SK-N-SH treated with all-trans-retinoic acid at 6 μM for 48 hours (cell line): ENCODE results near the gene KDM4B.

Experiments
- ATAC-seq: fragments of 200-7000 bp; cut with Tn5 transposase; 3 replicates; pipeline ENCODE4 v1.9.1; 2020; ENCODE audit warnings: mild to moderate bottlenecking, moderate library complexity
- BACH2 ChIP-seq: fragments of 250-450 bp; sonication (Bioruptor Pico); IDR thresholded peaks from 2 replicates; pipeline ENCODE4 v1.9.0; 2021; ENCODE audit warnings: mild to moderate bottlenecking, borderline replicate concordance
- CREB5 ChIP-seq: fragments of 250-450 bp; sonication (Bioruptor Pico); IDR thresholded peaks from 2 replicates; pipeline ENCODE4 v1.5.1; 2020; ENCODE audit warnings: low read depth, mild to moderate bottlenecking, moderate library complexity
- CSDC2 ChIP-seq: fragments of 250-450 bp; sonication (Bioruptor Pico); IDR thresholded peaks from 2 replicates; pipeline ENCODE4 v1.5.0; 2020; ENCODE audit warnings: mild to moderate bottlenecking, moderate library complexity
- CSRNP3 ChIP-seq: fragments of 250-450 bp; sonication (Bioruptor Pico); IDR thresholded peaks from 2 replicates; pipeline ENCODE4 v1.5.1; 2021; ENCODE audit warnings: mild to moderate bottlenecking, moderate library complexity
- ESRRG ChIP-seq: fragments of 250-450 bp; sonication (Bioruptor Pico); IDR thresholded peaks from 2 replicates; pipeline ENCODE4 v1.6.1; 2021; ENCODE audit warnings: mild to moderate bottlenecking
- GLIS3 ChIP-seq: fragments of 250-450 bp; sonication (Bioruptor Pico); IDR thresholded peaks from 2 replicates; pipeline ENCODE4 v1.5.0; 2020; ENCODE audit warnings: mild to moderate bottlenecking, moderate library complexity
- ISL1 ChIP-seq: fragments of 250-450 bp; sonication (Bioruptor Pico); IDR thresholded peaks from 2 replicates; pipeline ENCODE4 v2.1.2; 2022; ENCODE audit warnings: mild to moderate bottlenecking, moderate library complexity
- OSR1 ChIP-seq: fragments of 250-450 bp; sonication (Bioruptor Pico); IDR thresholded peaks from 2 replicates; pipeline ENCODE4 v1.8.0; 2022; ENCODE audit warnings: moderate library complexity, mild to moderate bottlenecking, inconsistent platforms
- PATZ1 ChIP-seq: fragments of 250-450 bp; sonication (Bioruptor Pico); IDR thresholded peaks from 2 replicates; pipeline ENCODE4 v1.8.0; 2020; ENCODE audit warnings: mild to moderate bottlenecking, moderate library complexity, borderline replicate concordance
- POU6F1 ChIP-seq: fragments of 250-450 bp; sonication (Bioruptor Pico); IDR thresholded peaks from 2 replicates; pipeline ENCODE4 v1.8.0; 2021; ENCODE audit warnings: low read depth, mild to moderate bottlenecking, moderate library complexity, borderline replicate concordance
- PPARA ChIP-seq: fragments of 250-450 bp; sonication (Bioruptor Pico); IDR thresholded peaks from 2 replicates; pipeline ENCODE4 v1.5.0; 2020; ENCODE audit warnings: mild to moderate bottlenecking, borderline replicate concordance
- RARB ChIP-seq: fragments of 250-450 bp; sonication (Bioruptor Pico); IDR thresholded peaks from 2 replicates; pipeline ENCODE4 v1.8.0; 2021; ENCODE audit warnings: mild to moderate bottlenecking, moderate library complexity
- SNAI2 ChIP-seq: fragments of 250-450 bp; sonication (Bioruptor Pico); IDR thresholded peaks from 2 replicates; pipeline ENCODE4 v1.5.0; 2020; ENCODE audit warnings: mild to moderate bottlenecking, moderate library complexity
- TOX ChIP-seq: fragments of 250-450 bp; sonication (Bioruptor Pico); IDR thresholded peaks from 2 replicates; pipeline ENCODE4 v1.8.0; 2021; ENCODE audit warnings: mild to moderate bottlenecking, moderate library complexity, borderline replicate concordance
- TSHZ2 ChIP-seq: fragments of 250-450 bp; sonication (Bioruptor Pico); IDR thresholded peaks from 2 replicates; pipeline ENCODE4 v1.5.0; 2020; ENCODE audit warnings: mild to moderate bottlenecking, moderate library complexity
- ZC3H10 ChIP-seq: fragments of 250-450 bp; sonication (Bioruptor Pico); IDR thresholded peaks from 2 replicates; pipeline ENCODE4 v1.5.1; 2021; ENCODE audit warnings: mild to moderate bottlenecking, moderate library complexity
- ZFP3 ChIP-seq: fragments of 250-450 bp; sonication (Bioruptor Pico); IDR thresholded peaks from 2 replicates; pipeline ENCODE4 v1.5.0; 2020; ENCODE audit warnings: mild to moderate bottlenecking, moderate library complexity
- ZFP30 ChIP-seq: fragments of 450-650 bp; formaldehyde crosslinking; IDR thresholded peaks from 2 replicates; pipeline ENCODE4 v1.5.0; 2022; ENCODE audit warnings: mild to moderate bottlenecking, moderate library complexity
- ZNF565 ChIP-seq: fragments of 450-650 bp; formaldehyde crosslinking; conservative IDR thresholded peaks from 2 replicates; pipeline ENCODE4 v1.5.0; 2020; ENCODE audit warnings: low read depth, mild to moderate bottlenecking, moderate library complexity
- ZNF70 ChIP-seq: fragments of 450-650 bp; formaldehyde crosslinking; IDR thresholded peaks from 2 replicates; pipeline ENCODE4 v1.5.0; 2020; ENCODE audit warnings: mild to moderate bottlenecking, moderate library complexity
- ZNF8 ChIP-seq: fragments of 450-650 bp; formaldehyde crosslinking; IDR thresholded peaks from 2 replicates; pipeline ENCODE4 v1.5.0; 2020; ENCODE audit warnings: mild to moderate bottlenecking, moderate library complexity

KDM4B gene

GRCh38 chr19:5041913-5042187 lies 72.9 kb downstream of the KDM4B start (continued):
- no peak for TF ChIP-seq TOX (CRISPR knock-in tag)

GRCh38 chr19:5042556-5042955 lies 73.6 kb downstream of the KDM4B start:
- ATAC-seq = no peak
- no peak for TF ChIP-seq BACH2 (CRISPR knock-in tag)
- TF ChIP-seq PATZ1 (CRISPR knock-in tag) = no peak
- no peak for TF ChIP-seq CREB5
- TF ChIP-seq CSDC2 = no peak
- no peak for TF ChIP-seq ZC3H10
- no peak for TF ChIP-seq RARB (CRISPR knock-in tag)
- TF ChIP-seq ZNF565 (CRISPR knock-in tag) = no peak
- no peak for TF ChIP-seq CSRNP3 (CRISPR knock-in tag)
- no peak for TF ChIP-seq PPARA (CRISPR knock-in tag)
- no peak for TF ChIP-seq SNAI2
- TF ChIP-seq ESRRG (CRISPR knock-in tag) = no peak
- TF ChIP-seq OSR1 (CRISPR knock-in tag) = no peak
- TF ChIP-seq TSHZ2 (CRISPR knock-in tag) = no peak
- no peak for TF ChIP-seq ZNF8
- no peak for TF ChIP-seq GLIS3 (CRISPR knock-in tag)
- no peak for TF ChIP-seq ZFP30 (CRISPR knock-in tag)
- TF ChIP-seq POU6F1 = no peak
- TF ChIP-seq ZFP3 (CRISPR knock-in tag) = no peak
- TF ChIP-seq ISL1 (CRISPR knock-in tag) = no peak
- no peak for TF ChIP-seq ZNF70 (CRISPR knock-in tag)

- TF ChIP-seq RARB (CRISPR knock-in tag) (no peak), CSRNP3 (CRISPR knock-in tag) (no peak), PATZ1 (CRISPR knock-in tag) (no peak), ZNF565 (CRISPR knock-in tag) (no peak), ZC3H10 (no peak), TOX (CRISPR knock-in tag) (no peak), CSDC2 (no peak), ZNF70 (CRISPR knock-in tag) (no peak)
- no peak for ATAC-seq
Observed at GRCh38 chr19:5045029-5045428, 76.1 kb downstream of the KDM4B start.
